ENCODE results near the gene DLG2.

DNA sequence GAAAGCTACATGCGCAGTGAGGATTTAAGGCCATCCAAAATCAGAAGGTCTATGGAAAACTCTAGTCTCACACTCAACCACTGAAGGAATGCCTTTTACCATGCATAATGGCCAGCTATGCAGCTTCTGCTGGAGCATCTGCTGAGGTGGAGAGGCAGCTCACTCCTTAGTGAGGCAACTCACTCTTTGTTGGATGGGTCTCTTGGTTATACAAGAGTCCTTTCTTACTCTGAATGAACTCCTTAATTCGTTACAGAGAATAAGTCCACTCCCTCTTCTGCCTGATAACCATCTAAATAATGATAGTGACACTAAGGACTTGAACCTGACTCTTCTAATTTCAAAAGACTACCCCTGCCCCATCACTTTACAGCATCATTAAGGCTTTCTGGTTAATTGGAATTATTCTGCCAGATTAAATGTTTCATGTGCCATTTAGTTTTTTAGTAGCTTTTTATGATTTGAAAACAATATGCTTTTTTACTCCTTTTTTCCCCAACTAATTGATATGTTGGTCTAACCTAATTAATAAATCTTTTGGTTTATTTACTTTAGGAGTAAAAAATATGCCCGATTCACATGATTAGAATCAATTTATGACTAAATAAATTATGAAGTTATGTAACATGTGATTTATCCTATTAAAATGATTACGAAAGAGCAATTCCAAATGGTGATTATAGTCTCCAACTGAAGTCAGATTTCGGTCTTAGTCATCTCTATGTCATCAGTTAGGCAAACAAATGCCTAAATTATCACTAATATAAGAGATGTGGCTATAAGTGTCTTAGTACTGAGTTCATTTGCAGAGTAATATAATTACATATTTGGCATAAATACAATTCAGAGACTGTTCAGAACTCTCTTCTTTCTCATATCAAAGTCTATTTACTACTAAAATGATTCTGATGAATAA, 2054.3 kb downstream of the DLG2 start:
- TF ChIP-seq, protein P1, sequence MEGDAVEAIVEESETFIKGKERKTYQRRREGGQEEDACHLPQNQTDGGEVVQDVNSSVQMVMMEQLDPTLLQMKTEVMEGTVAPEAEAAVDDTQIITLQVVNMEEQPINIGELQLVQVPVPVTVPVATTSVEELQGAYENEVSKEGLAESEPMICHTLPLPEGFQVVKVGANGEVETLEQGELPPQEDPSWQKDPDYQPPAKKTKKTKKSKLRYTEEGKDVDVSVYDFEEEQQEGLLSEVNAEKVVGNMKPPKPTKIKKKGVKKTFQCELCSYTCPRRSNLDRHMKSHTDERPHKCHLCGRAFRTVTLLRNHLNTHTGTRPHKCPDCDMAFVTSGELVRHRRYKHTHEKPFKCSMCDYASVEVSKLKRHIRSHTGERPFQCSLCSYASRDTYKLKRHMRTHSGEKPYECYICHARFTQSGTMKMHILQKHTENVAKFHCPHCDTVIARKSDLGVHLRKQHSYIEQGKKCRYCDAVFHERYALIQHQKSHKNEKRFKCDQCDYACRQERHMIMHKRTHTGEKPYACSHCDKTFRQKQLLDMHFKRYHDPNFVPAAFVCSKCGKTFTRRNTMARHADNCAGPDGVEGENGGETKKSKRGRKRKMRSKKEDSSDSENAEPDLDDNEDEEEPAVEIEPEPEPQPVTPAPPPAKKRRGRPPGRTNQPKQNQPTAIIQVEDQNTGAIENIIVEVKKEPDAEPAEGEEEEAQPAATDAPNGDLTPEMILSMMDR (IDR thresholded peaks at IDR 0.05) = no peak
- TF ChIP-seq POLR2AphosphoS5 (IDR thresholded peaks at IDR 0.05) (no peak), POLR2A (IDR thresholded peaks at IDR 0.05) (no peak)
